Chondrocyte (in vitro differentiated cells): ENCODE measurements around the gene KCNQ1. TPM values are rescaled to one million over a fixed set of nuclear protein-coding genes. Genes with fewer than 3 reads are reported as not detected.
A peak's percentile ranks its signal among the peaks of the same experiment; 100 is the strongest.

ENCODE experiments used
- DNase-seq: peaks from one replicate; pipeline ENCODE4 v3.0.0; 2021; ENCODE audit warnings: mixed read lengths, low spot score
- H3K27ac Mint-ChIP-seq: one replicate; pipeline ENCODE4 v1.8.0; 2021; ENCODE audit warnings: mild to moderate bottlenecking, moderate library complexity, mixed read lengths; ENCODE audit not compliant: unreplicated experiment
- H3K27me3 Mint-ChIP-seq: 2 replicates; pipeline ENCODE4 v1.8.0; 2021; ENCODE audit warnings: low read depth, mixed read lengths
- H3K36me3 Mint-ChIP-seq: 2 replicates; pipeline ENCODE4 v1.8.0; 2021; ENCODE audit warnings: low read depth, mixed read lengths
- H3K4me1 Mint-ChIP-seq: 2 replicates; pipeline ENCODE4 v1.8.0; 2021; ENCODE audit warnings: low read depth, mild to moderate bottlenecking, mixed read lengths
- H3K4me3 Mint-ChIP-seq: one replicate; pipeline ENCODE4 v1.8.0; 2021; ENCODE audit warnings: mild to moderate bottlenecking, moderate library complexity, mixed read lengths; ENCODE audit not compliant: unreplicated experiment
- H3K9me3 Mint-ChIP-seq: 2 replicates; pipeline ENCODE4 v1.8.0; 2021; ENCODE audit warnings: low read depth, mixed read lengths
- CTCF ChIP-seq: fragments of 200-600 bp; sonication (generic); IDR thresholded peaks from 2 replicates; pipeline ENCODE4 v1.5.0; 2021; ENCODE audit warnings: antibody characterized with exemption, mild to moderate bottlenecking, moderate library complexity
- total RNA-seq: library from RNA; stranded (reverse); gene quantifications from 3 replicates; pipeline ENCODE4 v1.2.1, GENCODE V29; 2021

The KCNQ1 gene
- total RNA-seq, 1 donor from 2014 or later = not detected

GRCh38 chr11:2436013-2436520, 8.7 kb upstream of the KCNQ1 start:
- Mint-ChIP-seq H3K27me3 (peaks cover 39% of the 10 kb centered on the region), H3K4me1 (no peaks in the 10 kb centered on the region), H3K27ac (no peak overlapping the region), H3K4me3 (no peak overlapping the region), H3K9me3 (peaks cover 3% of the 10 kb centered on the region), H3K36me3 (peaks cover 2% of the 10 kb centered on the region)
- DNase-seq = peak; percentile 63
- TF ChIP-seq CTCF = no peak

GRCh38 chr11:2436521-2437031, 8.2 kb upstream of the KCNQ1 start:
- TF ChIP-seq CTCF = no peak
- Mint-ChIP-seq H3K4me3 (no peak overlapping the region), H3K27me3 (peaks cover 37% of the 10 kb centered on the region)

GRCh38 chr11:2437516-2437915, 7.3 kb upstream of the KCNQ1 start:
- DNase-seq = peak; percentile 59
- no peak for TF ChIP-seq CTCF
- H3K27me3 Mint-ChIP-seq = peaks cover 35% of the 10 kb centered on the region
- H3K9me3 Mint-ChIP-seq = peaks cover 4% of the 10 kb centered on the region
- no peak overlapping the region for H3K27ac Mint-ChIP-seq
- H3K36me3 Mint-ChIP-seq = peaks cover 2% of the 10 kb centered on the region
- H3K4me3 Mint-ChIP-seq = no peak overlapping the region
- no peaks in the 10 kb centered on the region for H3K4me1 Mint-ChIP-seq

More at GRCh38 chr11:2436521-2437031, 8.2 kb upstream of the KCNQ1 start:
- H3K27ac Mint-ChIP-seq = no peak overlapping the region
- peak; percentile 82 for DNase-seq
- peaks cover 2% of the 10 kb centered on the region for H3K36me3 Mint-ChIP-seq
- H3K4me1 Mint-ChIP-seq = no peaks in the 10 kb centered on the region
- peaks cover 3% of the 10 kb centered on the region for H3K9me3 Mint-ChIP-seq

- H3K27me3 Mint-ChIP-seq = peaks cover 46% of the 10 kb centered on the region
- no peak overlapping the region for H3K27ac Mint-ChIP-seq
- no peaks in the 10 kb centered on the region for H3K4me1 Mint-ChIP-seq
- TF ChIP-seq CTCF = no peak
- no peak for DNase-seq
- H3K36me3 Mint-ChIP-seq = peaks cover 2% of the 10 kb centered on the region
- H3K9me3 Mint-ChIP-seq = peaks cover 13% of the 10 kb centered on the region
- no peak overlapping the region for H3K4me3 Mint-ChIP-seq
Measured at GRCh38 chr11:2439820-2440219, 5.0 kb upstream of the KCNQ1 start.

- Mint-ChIP-seq H3K9me3 (peaks cover 13% of the 10 kb centered on the region), H3K4me3 (no peak overlapping the region), H3K36me3 (peaks cover 2% of the 10 kb centered on the region), H3K4me1 (peaks cover 3% of the 10 kb centered on the region), H3K27me3 (peaks cover 50% of the 10 kb centered on the region), H3K27ac (no peak overlapping the region)
- no peak for TF ChIP-seq CTCF
- DNase-seq = peak; percentile 66
Measured at GRCh38 chr11:2440646-2441045, 4.2 kb upstream of the KCNQ1 start.
